Mesenchymal stem cell (in vitro differentiated cells and primary cell): ENCODE results near the gene SERPINA12.

Experiments used
- DNase-seq: peaks from one replicate; pipeline ENCODE4 v3.0.0-alpha.2; 2013
- H2AFZ ChIP-seq: one replicate; pipeline ENCODE4 v1.6.1; 2013; ENCODE audit warnings: low read depth, mild to moderate bottlenecking, control low read depth, inconsistent platforms, low read length, moderate library complexity
- H2AK5ac ChIP-seq: 2 replicates; pipeline ENCODE4 v1.6.1; 2013; ENCODE audit warnings: low read length, moderate library complexity, mild to moderate bottlenecking, inconsistent platforms; ENCODE audit not compliant: severe bottlenecking
- H2BK120ac ChIP-seq: one replicate; pipeline ENCODE4 v1.6.1; 2013; ENCODE audit warnings: low read depth, mild to moderate bottlenecking, inconsistent platforms, low read length, moderate library complexity
- H2BK12ac ChIP-seq, 2 experiments: one replicate each; pipeline ENCODE4 v1.6.1; 2013; ENCODE audit warnings: inconsistent platforms in 2 of 2, low read length in 2 of 2, mild to moderate bottlenecking in 2 of 2, moderate library complexity in 2 of 2, control low read depth in 1 of 2
- H2BK15ac ChIP-seq: one replicate; pipeline ENCODE4 v1.6.1; 2013; ENCODE audit warnings: mild to moderate bottlenecking, low read depth, inconsistent platforms; ENCODE audit not compliant: poor library complexity, severe bottlenecking
- H2BK5ac ChIP-seq: 2 replicates; pipeline ENCODE4 v1.6.1; 2013; ENCODE audit warnings: low read depth, mild to moderate bottlenecking, low read length, control low read depth, inconsistent platforms; ENCODE audit not compliant: poor library complexity, severe bottlenecking
- H3K14ac ChIP-seq, 2 experiments: one replicate each; pipeline ENCODE4 v1.6.1; 2013; ENCODE audit warnings: inconsistent platforms in 2 of 2, low read length in 2 of 2, control low read depth in 1 of 2, mild to moderate bottlenecking in 1 of 2, moderate library complexity in 1 of 2
- H3K18ac ChIP-seq, 2 experiments: one replicate each; pipeline ENCODE4 v1.6.1; 2013; ENCODE audit warnings: inconsistent platforms in 2 of 2, low read length in 2 of 2, control low read depth in 1 of 2, low read depth in 1 of 2, mild to moderate bottlenecking in 1 of 2
- H3K23ac ChIP-seq, 2 experiments: one replicate each; pipeline ENCODE4 v1.6.1; 2013; ENCODE audit warnings: inconsistent platforms in 2 of 2, low read length in 2 of 2, mild to moderate bottlenecking in 2 of 2, moderate library complexity in 2 of 2, control low read depth in 1 of 2
- H3K27ac ChIP-seq: 2 replicates; pipeline ENCODE4 v1.5.1; 2013; ENCODE audit warnings: mild to moderate bottlenecking, moderate library complexity, low read length, control low read depth, inconsistent platforms; ENCODE audit not compliant: poor library complexity, severe bottlenecking
- H3K27me3 ChIP-seq, 2 experiments: 2 replicates each; pipeline versions ENCODE4 v1.6.1 to v1.7.0; 2013; ENCODE audit warnings: low read length in 2 of 2, mild to moderate bottlenecking in 2 of 2, moderate library complexity in 2 of 2, control low read depth in 1 of 2, inconsistent platforms in 1 of 2; ENCODE audit not compliant: control insufficient read depth in 1 of 2, insufficient read depth in 1 of 2
- H3K36me3 ChIP-seq, 2 experiments: 2 replicates each; pipeline versions ENCODE4 v1.6.1 to v1.7.0; 2013; ENCODE audit warnings: low read length in 2 of 2, control low read depth in 1 of 2, inconsistent platforms in 1 of 2, low read depth in 1 of 2, mild to moderate bottlenecking in 1 of 2; ENCODE audit not compliant: insufficient read depth in 2 of 2, control insufficient read depth in 1 of 2
- H3K4ac ChIP-seq, 2 experiments: one replicate each; pipeline ENCODE4 v1.6.1; 2013; ENCODE audit warnings: inconsistent platforms in 2 of 2, low read length in 2 of 2, mild to moderate bottlenecking in 2 of 2, moderate library complexity in 2 of 2, control low read depth in 1 of 2, low read depth in 1 of 2
- H3K4me1 ChIP-seq: 2 replicates; pipeline ENCODE4 v1.6.1; 2013; ENCODE audit warnings: low read depth, low read length, control low read depth; ENCODE audit not compliant: control insufficient read depth, insufficient read depth
- H3K4me2 ChIP-seq: 2 replicates; pipeline ENCODE4 v1.6.1; 2013; ENCODE audit warnings: low read length, mild to moderate bottlenecking, inconsistent platforms; ENCODE audit not compliant: poor library complexity, severe bottlenecking
- H3K4me3 ChIP-seq, 2 experiments: 2 replicates each; pipeline versions ENCODE4 v1.5.1 to v1.7.0; 2013; ENCODE audit warnings: low read length in 2 of 2, mild to moderate bottlenecking in 2 of 2, control low read depth in 1 of 2, low read depth in 1 of 2; ENCODE audit not compliant: insufficient read depth in 1 of 2
- H3K79me1 ChIP-seq: replicated peaks from 2 replicates; pipeline ENCODE4 v1.6.1; 2013; ENCODE audit warnings: mild to moderate bottlenecking, control low read depth, low read length, inconsistent platforms; ENCODE audit not compliant: poor library complexity, severe bottlenecking
- H3K9ac ChIP-seq: 2 replicates; pipeline ENCODE4 v1.7.0; 2013; ENCODE audit warnings: mild to moderate bottlenecking, low read length, moderate library complexity
- H3K9me3 ChIP-seq: 2 replicates; pipeline ENCODE4 v1.7.0; 2013; ENCODE audit warnings: mild to moderate bottlenecking, low read length; ENCODE audit not compliant: control insufficient read depth
- H4K8ac ChIP-seq: one replicate; pipeline ENCODE4 v1.6.1; 2013; ENCODE audit warnings: inconsistent platforms, mild to moderate bottlenecking, low read length, moderate library complexity
- H4K91ac ChIP-seq: one replicate; pipeline ENCODE4 v1.6.1; 2013; ENCODE audit warnings: mild to moderate bottlenecking, low read length, inconsistent platforms
- WGBS: methylation state at CpG from one replicate; pipeline ENCODE4 v1.1.7; 2013; ENCODE audit warnings: mixed read lengths; 5-methylcytosine and 5-hydroxymethylcytosine counted together

SERPINA12 gene

DNA sequence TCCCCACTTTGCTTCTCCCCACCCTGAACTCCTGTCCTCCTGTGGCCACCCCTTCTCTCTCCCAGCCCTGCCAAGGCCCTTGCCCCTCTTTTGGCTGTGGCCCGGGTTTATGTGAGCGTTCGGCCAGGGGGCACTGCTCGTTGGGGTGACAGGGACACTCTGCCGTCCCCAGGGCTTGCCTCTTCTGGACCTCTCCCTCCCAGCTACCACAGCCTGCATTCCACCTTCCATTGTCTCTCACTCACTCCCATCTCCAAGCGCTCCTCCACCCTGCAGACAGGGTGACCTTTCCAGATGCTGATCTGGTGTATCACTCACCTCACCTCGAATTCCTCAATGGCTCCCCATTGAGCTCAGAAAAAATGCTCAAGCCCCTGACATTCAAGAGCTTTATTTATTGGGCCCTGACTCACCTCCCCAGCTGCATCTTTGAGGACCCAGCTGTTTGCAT, 34.7 kb downstream of the SERPINA12 start:
- H4K8ac ChIP-seq: no peak overlapping the region
- no peak overlapping the region for H3K9ac ChIP-seq
- H2AK5ac ChIP-seq: peak overlapping the region; percentile 50
- H2BK12ac ChIP-seq: no peak overlapping the region
- H3K9me3 ChIP-seq: peaks cover 25% of the 10 kb centered on the region
- no peaks in the 10 kb centered on the region for H3K36me3 ChIP-seq
- H3K4ac ChIP-seq: no peak overlapping the region
- no peaks in the 10 kb centered on the region for H3K79me1 ChIP-seq
- H3K4me2 ChIP-seq: no peak overlapping the region
- peak overlapping the region; percentile 93 for H2BK5ac ChIP-seq
- WGBS: 68% methylated on average over 7 of the region's 7 CpGs
- peaks cover 0 to 40% of the 10 kb centered on the region in 2 experiments for H3K27me3 ChIP-seq
- no peak overlapping the region for H3K4me3 ChIP-seq
- no peak overlapping the region for H3K18ac ChIP-seq
- peaks cover 16% of the 10 kb centered on the region for H3K4me1 ChIP-seq
- no peak overlapping the region for H3K14ac ChIP-seq
- no peak overlapping the region for H2BK15ac ChIP-seq
- no peak overlapping the region for H3K23ac ChIP-seq
- no peak for DNase-seq
- H2BK120ac ChIP-seq: no peak overlapping the region
- H4K91ac ChIP-seq: no peak overlapping the region
- H2AFZ ChIP-seq: no peak overlapping the region
- H3K27ac ChIP-seq: peak overlapping the region; percentile 64

DNA sequence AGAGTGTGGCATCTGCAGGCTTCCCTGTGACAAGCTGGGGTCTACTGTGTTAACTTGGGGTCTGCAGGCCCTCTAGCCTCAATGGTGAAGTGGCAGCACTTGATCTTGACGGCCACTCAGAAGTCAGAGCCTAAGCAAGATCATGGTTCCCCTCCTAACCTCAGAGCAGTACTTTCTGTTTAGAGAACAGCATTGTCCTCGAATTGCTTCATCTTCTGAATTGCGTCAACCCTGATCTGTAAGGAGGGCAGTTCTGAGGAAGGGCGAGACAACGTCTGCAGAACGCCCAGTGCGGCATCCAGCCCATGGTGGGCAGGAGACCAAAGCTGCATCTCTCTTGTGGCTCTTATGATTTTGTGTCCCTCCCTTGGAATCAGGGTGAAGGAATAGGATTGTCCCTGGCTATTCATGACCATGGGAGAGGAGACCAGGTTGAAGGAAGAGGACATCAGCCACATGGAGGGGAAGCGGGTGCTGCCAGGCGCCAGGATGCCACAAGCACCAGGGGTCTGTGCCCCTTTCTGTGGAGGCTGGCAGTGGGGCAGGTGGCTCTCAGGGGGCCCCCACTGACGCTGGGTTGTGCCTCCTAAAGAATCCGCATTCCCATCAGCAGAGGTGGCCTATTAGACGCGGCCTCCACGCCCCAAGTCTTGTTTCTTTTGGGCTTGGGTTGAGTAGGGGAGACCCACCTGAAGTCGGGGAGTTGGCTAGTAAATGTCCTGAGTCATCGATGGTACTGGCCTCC, 35.4 kb downstream of the SERPINA12 start:
- no peak overlapping the region for H2BK5ac ChIP-seq
- DNase-seq: no peak
- H4K8ac ChIP-seq: no peak overlapping the region
- no peak overlapping the region for H3K9ac ChIP-seq
- WGBS: 84% methylated on average over 16 of the region's 16 CpGs
- no peak overlapping the region for H3K4me2 ChIP-seq
- peaks cover 18% of the 10 kb centered on the region for H3K9me3 ChIP-seq
- H2BK15ac ChIP-seq: no peak overlapping the region
- H3K4ac ChIP-seq: no peak overlapping the region
- no peak overlapping the region for H3K23ac ChIP-seq
- H3K14ac ChIP-seq: no peak overlapping the region
- peaks cover 16% of the 10 kb centered on the region for H3K4me1 ChIP-seq
- H3K4me3 ChIP-seq: no peak overlapping the region
- H3K27ac ChIP-seq: peak overlapping the region; percentile 64
- no peak overlapping the region for H2BK12ac ChIP-seq
- H3K18ac ChIP-seq: no peak overlapping the region
- no peaks in the 10 kb centered on the region for H3K36me3 ChIP-seq
- peaks cover 0 to 40% of the 10 kb centered on the region in 2 experiments for H3K27me3 ChIP-seq
- H3K79me1 ChIP-seq: no peaks in the 10 kb centered on the region
- H2AK5ac ChIP-seq: peak overlapping the region; percentile 50
- no peak overlapping the region for H4K91ac ChIP-seq
- no peak overlapping the region for H2AFZ ChIP-seq
- H2BK120ac ChIP-seq: no peak overlapping the region

DNA sequence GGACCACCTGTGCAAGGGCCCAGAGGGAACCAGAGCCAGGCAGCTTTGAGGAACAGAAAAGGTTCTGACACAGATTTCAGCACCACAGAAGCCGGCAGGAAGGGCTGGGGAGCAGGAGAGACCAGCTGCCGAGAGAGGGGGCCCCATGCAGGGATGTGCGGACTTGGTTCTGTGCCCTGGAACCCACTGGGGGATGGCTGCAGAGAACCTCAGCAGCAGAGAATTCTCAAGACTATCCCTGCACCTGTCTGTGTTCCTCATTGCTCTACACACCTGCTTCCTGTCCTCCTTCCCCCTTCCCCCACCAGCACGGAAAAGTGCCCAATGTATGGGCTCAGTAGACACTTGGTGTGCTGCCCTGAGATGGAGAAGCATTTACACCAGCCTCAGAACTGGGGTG, 36.4 kb downstream of the SERPINA12 start:
- peaks cover 8% of the 10 kb centered on the region for H3K9me3 ChIP-seq
- DNase-seq: no peak
- H3K4me2 ChIP-seq: no peak overlapping the region
- H3K18ac ChIP-seq: no peak overlapping the region
- no peak overlapping the region for H3K9ac ChIP-seq
- no peaks in the 10 kb centered on the region for H3K36me3 ChIP-seq
- H2AK5ac ChIP-seq: no peak overlapping the region
- no peak overlapping the region for H2BK120ac ChIP-seq
- H3K27ac ChIP-seq: no peak overlapping the region
- peaks cover 0 to 42% of the 10 kb centered on the region in 2 experiments for H3K27me3 ChIP-seq
- no peak overlapping the region for H4K91ac ChIP-seq
- H3K4ac ChIP-seq: no peak overlapping the region
- H2BK15ac ChIP-seq: no peak overlapping the region
- H3K4me1 ChIP-seq: peaks cover 16% of the 10 kb centered on the region
- no peak overlapping the region for H2AFZ ChIP-seq
- no peak overlapping the region for H3K4me3 ChIP-seq
- H4K8ac ChIP-seq: no peak overlapping the region
- no peak overlapping the region for H2BK5ac ChIP-seq
- no peak overlapping the region for H2BK12ac ChIP-seq
- H3K23ac ChIP-seq: no peak overlapping the region
- 65% methylated on average over 4 of the region's 4 CpGs for WGBS
- no peak overlapping the region for H3K14ac ChIP-seq
- no peaks in the 10 kb centered on the region for H3K79me1 ChIP-seq

DNA sequence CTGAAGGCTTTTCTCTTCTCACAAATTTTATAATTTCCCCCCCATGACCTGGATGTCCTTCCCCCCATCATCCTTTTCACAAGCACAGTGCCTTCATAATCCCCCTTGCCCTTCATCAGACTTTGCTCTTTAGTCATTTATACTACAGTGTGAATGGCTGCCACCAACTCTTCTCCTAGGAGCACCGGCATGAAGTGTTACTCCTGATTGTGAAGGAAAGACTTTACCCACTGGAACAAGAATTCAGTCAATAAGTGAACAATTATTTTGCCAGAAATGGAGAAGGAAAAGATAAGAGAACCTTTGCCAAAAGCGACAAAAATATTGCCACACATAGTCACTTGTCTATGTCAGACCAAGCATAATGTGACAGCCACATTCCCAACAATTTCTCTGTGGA, 38.2 kb downstream of the SERPINA12 start:
- no peak overlapping the region for H2AK5ac ChIP-seq
- peaks cover 16% of the 10 kb centered on the region for H3K4me1 ChIP-seq
- no peaks in the 10 kb centered on the region for H3K79me1 ChIP-seq
- no peaks in the 10 kb centered on the region for H3K9me3 ChIP-seq
- DNase-seq: no peak
- no peak overlapping the region for H2AFZ ChIP-seq
- H3K18ac ChIP-seq: no peak overlapping the region
- no peak overlapping the region for H3K9ac ChIP-seq
- H3K27me3 ChIP-seq: peaks cover 0 to 53% of the 10 kb centered on the region in 2 experiments
- no peak overlapping the region for H3K14ac ChIP-seq
- no peak overlapping the region for H2BK15ac ChIP-seq
- no peak overlapping the region for H3K4me3 ChIP-seq
- no peak overlapping the region for H2BK120ac ChIP-seq
- no peak overlapping the region for H4K91ac ChIP-seq
- H3K27ac ChIP-seq: no peak overlapping the region
- no peak overlapping the region for H3K23ac ChIP-seq
- WGBS: 100% methylated on average over 1 of the region's 2 CpGs
- no peak overlapping the region for H3K4ac ChIP-seq
- H3K36me3 ChIP-seq: no peaks in the 10 kb centered on the region
- no peak overlapping the region for H4K8ac ChIP-seq
- H2BK5ac ChIP-seq: no peak overlapping the region
- H2BK12ac ChIP-seq: no peak overlapping the region
- no peak overlapping the region for H3K4me2 ChIP-seq
